Measurements from ENCODE around the gene MMRN2. TPM values are rescaled to one million over a fixed set of nuclear protein-coding genes. Genes with fewer than 3 reads are reported as not detected.
"Not testable (repeated sequence)": the region's sequence is repeated elsewhere in the genome, so short reads cannot be mapped to it uniquely, and the experiment has no call there.

The MMRN2 gene
- total RNA-seq, result 10 to 100 TPM; 16.4 to 29.0 (median 21.3) TPM
- polyA plus RNA-seq, result 10 to 100 TPM; 12.0 to 15.4 (median 15.2) TPM
- long read RNA-seq, donor 1, full-length matches to known transcripts, result 29 of 37 reads
- long read RNA-seq, donor 1, partial matches to known transcripts, result 6 of 37 reads
- long read RNA-seq, donor 1, other reads (novel, unspliced or antisense), result 2 of 37 reads
- long read RNA-seq, donor 2, full-length matches to known transcripts, result 63 of 85 reads
- long read RNA-seq, donor 2, partial matches to known transcripts, result 14 of 85 reads
- long read RNA-seq, donor 2, other reads (novel, unspliced or antisense), result 8 of 85 reads

- H3K4me3 ChIP-seq, result peak within 1 kb of the TSS; percentile 59
Observed at GRCh38 chr10:86957471-86958115, at the start of gene MMRN2. Gene MMRN2, minus strand, starts transcription at chr10:86957615. Its CDS starts 74 bp downstream, at chr10:86957541.

GRCh38 chr10:87007124-87007523 lies 49.7 kb upstream of the MMRN2 start:
- H3K4me1 ChIP-seq; H3K9me3 ChIP-seq; DNase-seq; H3K4me3 ChIP-seq; ATAC-seq; H3K27ac ChIP-seq; intact Hi-C loops (cut with DNase I); H3K27me3 ChIP-seq (ENCODE audit: insufficient read depth in 3 of 3, low read length in 2 of 3); H3K36me3 ChIP-seq (ENCODE audit: insufficient read depth in 1 of 2, low read depth in 1 of 2): not testable (repeated sequence)
- 67 to 80% (median 76%) methylated on average over 1 of the region's 1 CpG for WGBS, 3 donors

More at GRCh38 chr10:86957471-86958115, at the start of gene MMRN2:
- peak in 1 of 2 donors; percentile 63 for DNase-seq
- intact Hi-C loops (cut with DNase I), result no loop called here
- H3K27ac ChIP-seq, result peak within 1 kb of the TSS; percentile 65
- no peaks in the 10 kb centered on the region for H3K27me3 ChIP-seq (ENCODE audit: insufficient read depth in 3 of 3, low read length in 2 of 3)
- no peaks in the 10 kb centered on the region for H3K36me3 ChIP-seq (ENCODE audit: insufficient read depth in 1 of 2, low read depth in 1 of 2)
- WGBS, 3 donors, result 56 to 62% (median 59%) methylated on average over 9 of the region's 9 CpGs
- no peak for ATAC-seq
- TF ChIP-seq CTCF (IDR thresholded peaks at IDR 0.05), result no peak
- no peaks in the 10 kb centered on the region for H3K9me3 ChIP-seq
- no peaks in the 10 kb centered on the region for H3K4me1 ChIP-seq

- 66 to 79% (median 70%) methylated on average over 3 of the region's 3 CpGs for WGBS, 3 donors
Observed at GRCh38 chr10:87000491-87000890, 43.1 kb upstream of the MMRN2 start.

GRCh38 chr10:86999802-87000403 lies 42.5 kb upstream of the MMRN2 start:
- ATAC-seq; H3K4me1 ChIP-seq; intact Hi-C loops (cut with DNase I); H3K4me3 ChIP-seq; H3K9me3 ChIP-seq; H3K27me3 ChIP-seq (ENCODE audit: insufficient read depth in 3 of 3, low read length in 2 of 3); DNase-seq; H3K27ac ChIP-seq; H3K36me3 ChIP-seq (ENCODE audit: insufficient read depth in 1 of 2, low read depth in 1 of 2): not testable (repeated sequence)
- WGBS, 3 donors, result 80 to 85% (median 83%) methylated on average over 6 of the region's 6 CpGs

More at GRCh38 chr10:87000491-87000890, 43.1 kb upstream of the MMRN2 start:
- Histone ChIP-seq H3K4me1 (no peaks in the 10 kb centered on the region), H3K27me3 (ENCODE audit: insufficient read depth in 3 of 3, low read length in 2 of 3) (no peaks in the 10 kb centered on the region), H3K9me3 (no peaks in the 10 kb centered on the region), H3K4me3 (no peak overlapping the region), H3K27ac (no peak overlapping the region), H3K36me3 (ENCODE audit: insufficient read depth in 1 of 2, low read depth in 1 of 2) (no peaks in the 10 kb centered on the region)
- no peak for TF ChIP-seq CTCF (IDR thresholded peaks at IDR 0.05)
- ATAC-seq, result no peak
- DNase-seq, result no peak
- intact Hi-C loops (cut with DNase I), result no loop called here

GRCh38 chr10:86992929-86993328 lies 35.5 kb upstream of the MMRN2 start:
- 95 to 99% (median 96%) methylated on average over 2 of the region's 2 CpGs for WGBS, 3 donors
- Histone ChIP-seq H3K27me3 (ENCODE audit: insufficient read depth in 3 of 3, low read length in 2 of 3) (no peaks in the 10 kb centered on the region), H3K36me3 (ENCODE audit: insufficient read depth in 1 of 2, low read depth in 1 of 2) (peaks cover 0 to 19% of the 10 kb centered on the region in 2 donors), H3K4me3 (no peak overlapping the region), H3K9me3 (no peaks in the 10 kb centered on the region), H3K27ac (no peak overlapping the region), H3K4me1 (peaks cover 12% of the 10 kb centered on the region)
- intact Hi-C loops (cut with DNase I), result no loop called here
- no peak for DNase-seq
- TF ChIP-seq CTCF (IDR thresholded peaks at IDR 0.05), result no peak
- no peak for ATAC-seq

All from psoas muscle (tissue), 8 donors.